Measurements from ENCODE around the gene KRT77. TPM values are rescaled to one million over a fixed set of nuclear protein-coding genes. Genes with fewer than 3 reads are reported as not detected.

The KRT77 gene
- total RNA-seq, 1 experiment from 2014 or later = not detected

- Histone ChIP-seq H3K4me2 (ENCODE audit: low read depth, low read length, poor library complexity, severe bottlenecking) (no peak overlapping the region), H3K27me3 (ENCODE audit: low read length) (no peaks in the 10 kb centered on the region), H3K4me1 (ENCODE audit: low read length) (no peaks in the 10 kb centered on the region), H3K27ac (ENCODE audit: low read length) (no peak overlapping the region), H3K36me3 (ENCODE audit: insufficient read depth, low read length) (no peaks in the 10 kb centered on the region), H3K79me2 (ENCODE audit: low read length) (no peaks in the 10 kb centered on the region), H2AFZ (ENCODE audit: low read length) (no peak overlapping the region), H3K9ac (ENCODE audit: low read length) (no peak overlapping the region), H3K9me2 (replicated peaks; ENCODE audit: insufficient read depth, low read length) (no peaks in the 10 kb centered on the region), H4K20me1 (ENCODE audit: insufficient read depth, low read depth, low read length) (no peaks in the 10 kb centered on the region), H3K9me3 (ENCODE audit: low read length) (no peaks in the 10 kb centered on the region), H3K4me3 (ENCODE audit: low read length) (no peak overlapping the region)
- DNase-seq = no peak
Measured at GRCh38 chr12:52677126-52677525, 26.2 kb downstream of the KRT77 start.

- no peak overlapping the region for H3K9ac ChIP-seq (ENCODE audit: low read length)
- no peaks in the 10 kb centered on the region for H3K79me2 ChIP-seq (ENCODE audit: low read length)
- H3K27me3 ChIP-seq (ENCODE audit: low read length) = no peaks in the 10 kb centered on the region
- no peaks in the 10 kb centered on the region for H4K20me1 ChIP-seq (ENCODE audit: insufficient read depth, low read depth, low read length)
- no peak overlapping the region for H3K4me2 ChIP-seq (ENCODE audit: low read depth, low read length, poor library complexity, severe bottlenecking)
- H2AFZ ChIP-seq (ENCODE audit: low read length) = no peak overlapping the region
- H3K4me1 ChIP-seq (ENCODE audit: low read length) = no peaks in the 10 kb centered on the region
- H3K27ac ChIP-seq (ENCODE audit: low read length) = no peak overlapping the region
- no peaks in the 10 kb centered on the region for H3K9me2 ChIP-seq (replicated peaks; ENCODE audit: insufficient read depth, low read length)
- no peaks in the 10 kb centered on the region for H3K36me3 ChIP-seq (ENCODE audit: insufficient read depth, low read length)
- no peak overlapping the region for H3K4me3 ChIP-seq (ENCODE audit: low read length)
- no peaks in the 10 kb centered on the region for H3K9me3 ChIP-seq (ENCODE audit: low read length)
- DNase-seq = no peak
Measured at GRCh38 chr12:52676163-52676562, 27.2 kb downstream of the KRT77 start.

DNA sequence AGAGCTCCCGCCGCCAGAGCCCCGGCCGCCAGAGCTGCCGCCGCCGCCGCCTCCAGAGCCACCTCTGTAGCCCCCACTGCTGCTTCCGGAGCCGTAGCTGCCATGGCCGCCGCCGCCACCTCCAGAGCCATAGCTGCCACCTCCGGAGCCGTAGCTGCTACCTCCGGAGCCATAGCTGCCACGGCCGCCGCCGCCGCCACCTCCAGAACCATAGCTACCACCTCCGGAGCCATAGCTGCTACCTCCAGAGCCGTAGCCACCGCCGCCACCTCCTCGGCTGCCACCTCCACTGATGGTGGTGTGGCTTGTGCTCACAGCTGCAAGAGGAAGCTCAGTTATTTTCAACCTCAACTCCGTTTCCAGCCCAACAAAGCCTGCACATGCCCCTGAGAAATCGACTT lies 28.0 kb downstream of the KRT77 start:
- H3K9ac ChIP-seq (ENCODE audit: low read length) = no peak overlapping the region
- no peak overlapping the region for H2AFZ ChIP-seq (ENCODE audit: low read length)
- H3K79me2 ChIP-seq (ENCODE audit: low read length) = no peaks in the 10 kb centered on the region
- H3K9me2 ChIP-seq (replicated peaks; ENCODE audit: insufficient read depth, low read length) = no peaks in the 10 kb centered on the region
- no peak overlapping the region for H3K4me2 ChIP-seq (ENCODE audit: low read depth, low read length, poor library complexity, severe bottlenecking)
- no peaks in the 10 kb centered on the region for H4K20me1 ChIP-seq (ENCODE audit: insufficient read depth, low read depth, low read length)
- no peaks in the 10 kb centered on the region for H3K4me1 ChIP-seq (ENCODE audit: low read length)
- no peak for DNase-seq
- no peaks in the 10 kb centered on the region for H3K27me3 ChIP-seq (ENCODE audit: low read length)
- no peaks in the 10 kb centered on the region for H3K9me3 ChIP-seq (ENCODE audit: low read length)
- H3K27ac ChIP-seq (ENCODE audit: low read length) = no peak overlapping the region
- no peaks in the 10 kb centered on the region for H3K36me3 ChIP-seq (ENCODE audit: insufficient read depth, low read length)
- no peak overlapping the region for H3K4me3 ChIP-seq (ENCODE audit: low read length)

DNA sequence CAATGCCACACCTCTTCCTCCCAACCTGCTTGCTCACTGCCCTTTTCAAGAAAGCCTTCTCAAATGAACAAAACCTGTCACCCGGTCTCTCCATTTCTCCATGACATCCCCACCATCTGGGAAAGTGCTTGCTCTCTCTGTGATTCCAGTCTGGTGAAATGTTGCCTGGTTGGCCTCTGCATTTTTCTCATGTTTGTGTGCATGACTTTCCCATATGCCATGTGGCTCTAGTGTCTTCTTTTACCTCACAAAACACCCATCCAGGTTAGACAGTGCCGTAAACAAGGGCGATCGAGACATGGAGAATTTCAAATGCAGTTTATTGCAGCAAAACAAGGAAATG lies 28.9 kb downstream of the KRT77 start:
- H3K9me3 ChIP-seq (ENCODE audit: low read length) = no peaks in the 10 kb centered on the region
- no peak overlapping the region for H3K9ac ChIP-seq (ENCODE audit: low read length)
- no peak overlapping the region for H3K4me2 ChIP-seq (ENCODE audit: low read depth, low read length, poor library complexity, severe bottlenecking)
- H3K79me2 ChIP-seq (ENCODE audit: low read length) = no peaks in the 10 kb centered on the region
- H3K4me1 ChIP-seq (ENCODE audit: low read length) = no peaks in the 10 kb centered on the region
- no peak overlapping the region for H2AFZ ChIP-seq (ENCODE audit: low read length)
- DNase-seq = no peak
- H3K27ac ChIP-seq (ENCODE audit: low read length) = no peak overlapping the region
- no peaks in the 10 kb centered on the region for H4K20me1 ChIP-seq (ENCODE audit: insufficient read depth, low read depth, low read length)
- H3K9me2 ChIP-seq (replicated peaks; ENCODE audit: insufficient read depth, low read length) = no peaks in the 10 kb centered on the region
- no peaks in the 10 kb centered on the region for H3K36me3 ChIP-seq (ENCODE audit: insufficient read depth, low read length)
- H3K4me3 ChIP-seq (ENCODE audit: low read length) = no peak overlapping the region
- no peaks in the 10 kb centered on the region for H3K27me3 ChIP-seq (ENCODE audit: low read length)

GRCh38 chr12:52673713-52674432 lies 29.5 kb downstream of the KRT77 start:
- Histone ChIP-seq H3K9ac (ENCODE audit: low read length) (no peak overlapping the region), H4K20me1 (ENCODE audit: insufficient read depth, low read depth, low read length) (no peaks in the 10 kb centered on the region), H3K4me1 (ENCODE audit: low read length) (no peaks in the 10 kb centered on the region), H3K4me3 (ENCODE audit: low read length) (no peak overlapping the region), H3K36me3 (ENCODE audit: insufficient read depth, low read length) (no peaks in the 10 kb centered on the region), H3K9me3 (ENCODE audit: low read length) (no peaks in the 10 kb centered on the region), H3K79me2 (ENCODE audit: low read length) (no peaks in the 10 kb centered on the region), H3K27me3 (ENCODE audit: low read length) (no peaks in the 10 kb centered on the region), H3K9me2 (replicated peaks; ENCODE audit: insufficient read depth, low read length) (no peaks in the 10 kb centered on the region), H3K27ac (ENCODE audit: low read length) (no peak overlapping the region), H3K4me2 (ENCODE audit: low read depth, low read length, poor library complexity, severe bottlenecking) (no peak overlapping the region), H2AFZ (ENCODE audit: low read length) (no peak overlapping the region)
- no peak for DNase-seq

GRCh38 chr12:52673217-52673616 lies 30.1 kb downstream of the KRT77 start:
- Histone ChIP-seq H3K4me3 (ENCODE audit: low read length) (no peak overlapping the region), H3K27me3 (ENCODE audit: low read length) (no peaks in the 10 kb centered on the region), H2AFZ (ENCODE audit: low read length) (no peak overlapping the region), H3K9me3 (ENCODE audit: low read length) (no peaks in the 10 kb centered on the region), H4K20me1 (ENCODE audit: insufficient read depth, low read depth, low read length) (no peaks in the 10 kb centered on the region), H3K9me2 (replicated peaks; ENCODE audit: insufficient read depth, low read length) (no peaks in the 10 kb centered on the region), H3K9ac (ENCODE audit: low read length) (no peak overlapping the region), H3K4me2 (ENCODE audit: low read depth, low read length, poor library complexity, severe bottlenecking) (no peak overlapping the region), H3K4me1 (ENCODE audit: low read length) (no peaks in the 10 kb centered on the region), H3K27ac (ENCODE audit: low read length) (no peak overlapping the region), H3K36me3 (ENCODE audit: insufficient read depth, low read length) (no peaks in the 10 kb centered on the region), H3K79me2 (ENCODE audit: low read length) (no peaks in the 10 kb centered on the region)
- no peak for DNase-seq

DNA sequence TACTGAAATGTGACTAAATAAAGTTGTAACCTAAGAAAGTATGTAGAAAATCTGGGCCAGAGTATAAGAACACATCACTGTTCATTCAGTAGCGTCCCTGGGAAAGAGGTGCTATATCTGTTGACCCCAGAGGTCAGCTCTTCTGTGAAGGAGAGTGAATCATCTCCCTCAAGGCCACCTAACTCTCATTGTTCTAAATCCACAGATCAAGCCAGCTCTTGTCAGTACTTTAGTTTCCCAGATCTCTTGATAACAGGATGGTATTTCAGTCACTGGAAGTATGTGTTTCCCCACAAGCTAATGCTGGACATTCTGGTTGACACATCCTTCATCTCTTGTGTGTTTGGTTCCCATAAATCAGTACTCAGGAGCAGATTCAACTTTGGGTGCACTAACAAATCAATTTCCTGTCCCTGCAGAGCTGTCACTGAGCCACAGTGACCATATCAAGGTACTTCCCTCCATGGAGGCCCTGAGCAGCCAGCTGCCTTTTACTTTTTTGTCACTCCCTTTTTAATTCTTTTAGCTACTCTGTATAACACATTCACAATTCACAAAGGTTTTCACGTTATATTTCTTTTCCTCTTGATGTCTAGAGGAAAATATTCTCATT lies 30.9 kb downstream of the KRT77 start:
- Histone ChIP-seq H3K36me3 (ENCODE audit: insufficient read depth, low read length) (no peaks in the 10 kb centered on the region), H3K9me2 (replicated peaks; ENCODE audit: insufficient read depth, low read length) (no peaks in the 10 kb centered on the region), H3K79me2 (ENCODE audit: low read length) (no peaks in the 10 kb centered on the region), H4K20me1 (ENCODE audit: insufficient read depth, low read depth, low read length) (no peaks in the 10 kb centered on the region), H3K9me3 (ENCODE audit: low read length) (no peaks in the 10 kb centered on the region), H2AFZ (ENCODE audit: low read length) (no peak overlapping the region), H3K27me3 (ENCODE audit: low read length) (no peaks in the 10 kb centered on the region), H3K9ac (ENCODE audit: low read length) (no peak overlapping the region), H3K4me1 (ENCODE audit: low read length) (no peaks in the 10 kb centered on the region), H3K27ac (ENCODE audit: low read length) (no peak overlapping the region), H3K4me2 (ENCODE audit: low read depth, low read length, poor library complexity, severe bottlenecking) (no peak overlapping the region), H3K4me3 (ENCODE audit: low read length) (no peak overlapping the region)
- DNase-seq = no peak

DNA sequence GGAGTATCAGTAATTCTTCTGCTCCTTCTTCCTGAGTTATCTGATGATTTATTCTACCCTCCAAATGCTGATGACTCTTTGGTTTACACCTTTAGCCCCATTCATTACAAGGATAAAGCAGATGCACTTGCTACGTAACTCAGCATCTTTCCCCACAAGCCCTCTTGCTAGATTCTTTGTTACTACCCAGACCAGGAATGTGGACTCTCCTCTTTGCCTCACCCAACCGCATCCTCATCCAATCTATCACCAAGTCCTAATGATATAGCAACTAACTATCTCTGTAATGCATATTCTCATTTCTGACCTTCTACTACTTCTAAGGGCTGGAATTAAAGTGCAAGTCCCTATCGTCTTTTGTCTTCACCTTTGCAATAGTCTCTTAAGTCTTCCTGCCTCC lies 32.4 kb downstream of the KRT77 start:
- H3K4me2 ChIP-seq (ENCODE audit: low read depth, low read length, poor library complexity, severe bottlenecking) = no peak overlapping the region
- no peaks in the 10 kb centered on the region for H3K4me1 ChIP-seq (ENCODE audit: low read length)
- H3K4me3 ChIP-seq (ENCODE audit: low read length) = no peak overlapping the region
- no peaks in the 10 kb centered on the region for H3K27me3 ChIP-seq (ENCODE audit: low read length)
- no peak overlapping the region for H2AFZ ChIP-seq (ENCODE audit: low read length)
- DNase-seq = no peak
- no peaks in the 10 kb centered on the region for H4K20me1 ChIP-seq (ENCODE audit: insufficient read depth, low read depth, low read length)
- H3K9ac ChIP-seq (ENCODE audit: low read length) = no peak overlapping the region
- no peaks in the 10 kb centered on the region for H3K36me3 ChIP-seq (ENCODE audit: insufficient read depth, low read length)
- H3K27ac ChIP-seq (ENCODE audit: low read length) = no peak overlapping the region
- no peaks in the 10 kb centered on the region for H3K79me2 ChIP-seq (ENCODE audit: low read length)
- no peaks in the 10 kb centered on the region for H3K9me2 ChIP-seq (replicated peaks; ENCODE audit: insufficient read depth, low read length)
- H3K9me3 ChIP-seq (ENCODE audit: low read length) = no peaks in the 10 kb centered on the region
